Measurements from ENCODE around the gene SERTAD2. TPM values are rescaled to one million over a fixed set of nuclear protein-coding genes. Genes with fewer than 3 reads are reported as not detected.
A peak's percentile ranks its signal among the peaks of the same experiment; 100 is the strongest.

Gene SERTAD2
- 10 to 100 TPM; 24.0 to 31.1 (median 26.9) TPM for polyA plus RNA-seq (ENCODE audit: insufficient read length in 4 of 4)

- peak in 3 of 4 donors; percentile 67 to 74 (median 68) for DNase-seq (ENCODE audit: low read depth in 4 of 4, low spot score in 3 of 4)
Observed at GRCh38 chr2:64653109-64654062, at the start of gene SERTAD2. Gene SERTAD2 (minus strand): TSS chr2:64653913. CDS start chr2:64636871, 17,042 bp downstream.

GRCh38 chr2:64700133-64700809 is 46.6 kb upstream of the SERTAD2 start:
- no peak for DNase-seq (ENCODE audit: low read depth in 4 of 4, low spot score in 3 of 4)

GRCh38 chr2:64699712-64700111 is 46.0 kb upstream of the SERTAD2 start:
- DNase-seq (ENCODE audit: low read depth in 4 of 4, low spot score in 3 of 4), result no peak

- no peak for DNase-seq (ENCODE audit: low read depth in 4 of 4, low spot score in 3 of 4)
Observed at GRCh38 chr2:64698668-64699444, 45.1 kb upstream of the SERTAD2 start.

- DNase-seq (ENCODE audit: low read depth in 4 of 4, low spot score in 3 of 4), result no peak
Observed at GRCh38 chr2:64698177-64698643, 44.5 kb upstream of the SERTAD2 start.

- DNase-seq (ENCODE audit: low read depth in 4 of 4, low spot score in 3 of 4), result no peak
Observed at GRCh38 chr2:64697297-64698176, 43.8 kb upstream of the SERTAD2 start.

- no peak for DNase-seq (ENCODE audit: low read depth in 4 of 4, low spot score in 3 of 4)
Observed at GRCh38 chr2:64696636-64697035, 42.9 kb upstream of the SERTAD2 start.

GRCh38 chr2:64695721-64696261 is 42.1 kb upstream of the SERTAD2 start:
- DNase-seq (ENCODE audit: low read depth in 4 of 4, low spot score in 3 of 4), result peak in 2 of 4 donors; percentile 5 to 15

- DNase-seq (ENCODE audit: low read depth in 4 of 4, low spot score in 3 of 4), result no peak
Observed at GRCh38 chr2:64692401-64692800, 38.7 kb upstream of the SERTAD2 start.

- DNase-seq (ENCODE audit: low read depth in 4 of 4, low spot score in 3 of 4), result no peak
Observed at GRCh38 chr2:64688909-64689308, 35.2 kb upstream of the SERTAD2 start.

- DNase-seq (ENCODE audit: low read depth in 4 of 4, low spot score in 3 of 4), result no peak
Observed at GRCh38 chr2:64686283-64686956, 32.7 kb upstream of the SERTAD2 start.

GRCh38 chr2:64685430-64685829 is 31.7 kb upstream of the SERTAD2 start:
- no peak for DNase-seq (ENCODE audit: low read depth in 4 of 4, low spot score in 3 of 4)

- no peak for DNase-seq (ENCODE audit: low read depth in 4 of 4, low spot score in 3 of 4)
Observed at GRCh38 chr2:64683771-64684510, 30.2 kb upstream of the SERTAD2 start.

- no peak for DNase-seq (ENCODE audit: low read depth in 4 of 4, low spot score in 3 of 4)
Observed at GRCh38 chr2:64681479-64681967, 27.8 kb upstream of the SERTAD2 start.

GRCh38 chr2:64679673-64680425 is 26.1 kb upstream of the SERTAD2 start:
- no peak for DNase-seq (ENCODE audit: low read depth in 4 of 4, low spot score in 3 of 4)

- no peak for DNase-seq (ENCODE audit: low read depth in 4 of 4, low spot score in 3 of 4)
Observed at GRCh38 chr2:64678771-64679590, 25.3 kb upstream of the SERTAD2 start.

Measured in left renal pelvis (tissue), 4 donors.